Left ventricle myocardium inferior (tissue), 1 donor: ENCODE measurements around the gene COBLL1. TPM values are rescaled to one million over a fixed set of nuclear protein-coding genes. Genes with fewer than 3 reads are reported as not detected.
A peak's percentile ranks its signal among the peaks of the same experiment; 100 is the strongest.

Source experiments
- DNase-seq: peaks from one replicate; pipeline ENCODE4 v3.0.0-alpha.2; 2020
- H3K27ac ChIP-seq: fragments of 200-600 bp; replicated peaks from 2 replicates; pipeline ENCODE4 v1.8.0; 2021
- H3K27me3 ChIP-seq: fragments of 200-600 bp; 2 replicates; pipeline ENCODE4 v1.8.0; 2021; ENCODE audit warnings: low read depth
- H3K36me3 ChIP-seq: fragments of 200-600 bp; 2 replicates; pipeline ENCODE4 v1.8.0; 2021
- H3K4me1 ChIP-seq: fragments of 200-600 bp; 2 replicates; pipeline ENCODE4 v1.8.0; 2021
- H3K4me3 ChIP-seq: fragments of 200-600 bp; 2 replicates; pipeline ENCODE4 v1.8.0; 2021; ENCODE audit warnings: mild to moderate bottlenecking, moderate library complexity
- H3K9me3 ChIP-seq: fragments of 200-600 bp; replicated peaks from 2 replicates; pipeline ENCODE4 v1.8.0; 2021
- CTCF ChIP-seq: fragments of 200-600 bp; IDR thresholded peaks from 2 replicates; pipeline ENCODE4 v1.8.0; 2021; ENCODE audit warnings: antibody characterized with exemption, mild to moderate bottlenecking, borderline replicate concordance
- intact Hi-C: fragments of 100-400 bp; cut with micrococcal nuclease; formaldehyde crosslinking; loops from one replicate; pipeline ENCODE4 v1.11.0; 2022
- total RNA-seq: library from RNA; stranded (reverse); fragmentation: NEBNext Ultra II Directional; extraction: Animal tissue kit (Norgen Biotek cat#: 25700); gene quantifications from one replicate; pipeline ENCODE4 v1.2.1, GENCODE V29; 2021
- donor health status: DM: no; HTN: yes; CAD: no; lungs with severe emphysema.

Gene COBLL1
- total RNA-seq, 1 donor from 2014 or later, result 15.3 TPM

DNA sequence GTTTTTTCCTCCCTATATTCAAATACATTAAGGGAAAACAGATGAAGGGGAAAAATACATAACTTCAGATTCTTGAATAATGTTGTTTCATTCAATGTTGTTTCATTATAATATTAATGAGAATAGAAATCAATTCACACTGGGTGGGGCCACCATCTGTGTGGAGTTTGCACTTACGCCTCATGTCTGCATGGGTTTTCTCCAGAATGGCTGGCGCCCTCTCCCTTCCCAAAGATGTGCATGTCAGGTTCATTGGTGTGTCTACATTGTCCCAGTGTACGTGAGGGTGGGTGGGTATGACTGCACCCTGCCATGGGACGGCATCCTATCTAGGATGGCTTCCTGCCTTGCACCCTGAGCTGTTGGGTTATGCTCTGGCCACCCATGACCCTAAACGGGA, 51.7 kb downstream of the COBLL1 start:
- H3K27ac ChIP-seq, result no peak overlapping the region
- peaks cover 67% of the 10 kb centered on the region for H3K4me1 ChIP-seq
- H3K4me3 ChIP-seq, result no peak overlapping the region
- DNase-seq, result no peak
- no peaks in the 10 kb centered on the region for H3K36me3 ChIP-seq
- intact Hi-C loops, result no loop called here
- TF ChIP-seq CTCF, result no peak
- no peaks in the 10 kb centered on the region for H3K27me3 ChIP-seq
- H3K9me3 ChIP-seq, result no peaks in the 10 kb centered on the region

GRCh38 chr2:164786787-164787186, 54.8 kb downstream of the COBLL1 start:
- H3K36me3 ChIP-seq, result no peaks in the 10 kb centered on the region
- no peak for DNase-seq
- intact Hi-C loops, result no loop called here
- H3K4me3 ChIP-seq, result no peak overlapping the region
- no peak for TF ChIP-seq CTCF
- H3K27ac ChIP-seq, result peak overlapping the region; percentile 18
- H3K9me3 ChIP-seq, result no peaks in the 10 kb centered on the region
- no peaks in the 10 kb centered on the region for H3K27me3 ChIP-seq
- H3K4me1 ChIP-seq, result peaks cover 69% of the 10 kb centered on the region

DNA sequence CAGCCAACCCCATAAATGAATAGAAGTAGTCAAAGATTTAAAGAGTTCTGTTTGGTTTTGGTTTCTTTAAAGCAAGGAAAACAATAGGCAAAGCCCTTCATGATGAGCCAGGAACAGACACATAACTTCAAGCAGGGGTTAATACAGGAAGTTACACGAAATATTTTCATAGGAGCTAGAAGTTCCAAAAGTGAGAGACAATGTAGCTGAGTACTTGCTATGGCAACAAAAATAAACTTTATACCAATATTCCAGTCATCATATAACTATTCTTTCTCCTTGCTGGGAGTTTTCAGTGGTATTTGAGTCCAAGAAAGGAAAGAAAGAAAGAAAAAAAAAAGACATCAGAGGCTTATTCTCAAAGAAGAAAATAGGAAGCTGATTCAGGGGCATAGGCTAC, 56.2 kb downstream of the COBLL1 start:
- intact Hi-C loops, result no loop called here
- no peak for TF ChIP-seq CTCF
- Histone ChIP-seq H3K27me3 (no peaks in the 10 kb centered on the region), H3K27ac (peak overlapping the region; percentile 84), H3K4me1 (peaks cover 72% of the 10 kb centered on the region), H3K4me3 (no peak overlapping the region), H3K36me3 (no peaks in the 10 kb centered on the region), H3K9me3 (no peaks in the 10 kb centered on the region)
- DNase-seq, result no peak

GRCh38 chr2:164784376-164784775, 57.2 kb downstream of the COBLL1 start:
- intact Hi-C loops, result no loop called here
- Histone ChIP-seq H3K4me3 (no peak overlapping the region), H3K4me1 (peaks cover 82% of the 10 kb centered on the region), H3K9me3 (no peaks in the 10 kb centered on the region), H3K36me3 (no peaks in the 10 kb centered on the region), H3K27ac (peak overlapping the region; percentile 84), H3K27me3 (no peaks in the 10 kb centered on the region)
- DNase-seq, result no peak
- TF ChIP-seq CTCF, result no peak

GRCh38 chr2:164782323-164782722, 59.3 kb downstream of the COBLL1 start:
- Histone ChIP-seq H3K9me3 (no peaks in the 10 kb centered on the region), H3K27me3 (no peaks in the 10 kb centered on the region), H3K27ac (peak overlapping the region; percentile 84), H3K4me1 (peaks cover 98% of the 10 kb centered on the region), H3K36me3 (no peaks in the 10 kb centered on the region), H3K4me3 (no peak overlapping the region)
- intact Hi-C loops, result no loop called here
- TF ChIP-seq CTCF, result no peak
- DNase-seq, result no peak

GRCh38 chr2:164781394-164781793, 60.2 kb downstream of the COBLL1 start:
- peak overlapping the region; percentile 84 for H3K27ac ChIP-seq
- intact Hi-C loops, result no loop called here
- DNase-seq, result no peak
- no peak for TF ChIP-seq CTCF
- no peaks in the 10 kb centered on the region for H3K9me3 ChIP-seq
- peaks cover 92% of the 10 kb centered on the region for H3K4me1 ChIP-seq
- no peaks in the 10 kb centered on the region for H3K36me3 ChIP-seq
- H3K27me3 ChIP-seq, result no peaks in the 10 kb centered on the region
- no peak overlapping the region for H3K4me3 ChIP-seq
